Astrocyte of the cerebellum (primary cell): ENCODE results near the gene NRN1L.
"Not testable (repeated sequence)": the region's sequence is repeated elsewhere in the genome, so short reads cannot be mapped to it uniquely, and the experiment has no call there.

ENCODE experiments used
- DNase-seq: peaks from one replicate; pipeline ENCODE4 v3.0.0-alpha.2; 2011; ENCODE audit warnings: low read depth
- H3K4me3 ChIP-seq: 2 replicates; pipeline ENCODE4 v1.5.1; 2011; ENCODE audit warnings: mild to moderate bottlenecking, low read depth, low read length, moderate library complexity
- in situ Hi-C: cut with HindIII; loops from 2 replicates; pipeline ENCODE4 v1.10.0; 2017; ENCODE audit warnings: low sequenced_read_pairs
- TF ChIP-seq, protein P1 (sequence below): IDR thresholded peaks from 2 replicates; pipeline ENCODE4 v1.5.1; 2012; ENCODE audit warnings: low read length, low read depth, moderate library complexity, mild to moderate bottlenecking; ENCODE audit errors: missing control alignments

NRN1L gene

DNA sequence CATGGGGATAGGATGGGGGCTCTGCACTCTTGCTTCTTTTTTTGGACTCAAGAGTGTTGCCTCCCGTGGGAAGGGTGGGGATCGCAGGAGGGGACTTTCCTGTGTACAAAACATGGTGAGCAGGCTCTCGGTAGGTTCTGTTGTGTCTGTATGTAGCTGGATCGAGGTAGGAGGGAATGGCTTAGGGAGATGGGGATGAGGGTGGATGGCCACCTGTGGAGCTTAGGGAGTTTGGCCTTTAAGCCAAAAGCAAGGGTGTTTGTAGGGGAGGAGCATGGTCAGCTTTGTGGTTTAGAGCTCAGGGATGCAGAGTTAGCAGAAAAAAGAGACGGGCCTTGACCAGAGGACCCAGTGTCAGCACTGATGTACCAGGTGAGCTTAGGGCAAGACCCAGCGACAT lies 22.8 kb upstream of the NRN1L start:
- TF ChIP-seq, protein P1, sequence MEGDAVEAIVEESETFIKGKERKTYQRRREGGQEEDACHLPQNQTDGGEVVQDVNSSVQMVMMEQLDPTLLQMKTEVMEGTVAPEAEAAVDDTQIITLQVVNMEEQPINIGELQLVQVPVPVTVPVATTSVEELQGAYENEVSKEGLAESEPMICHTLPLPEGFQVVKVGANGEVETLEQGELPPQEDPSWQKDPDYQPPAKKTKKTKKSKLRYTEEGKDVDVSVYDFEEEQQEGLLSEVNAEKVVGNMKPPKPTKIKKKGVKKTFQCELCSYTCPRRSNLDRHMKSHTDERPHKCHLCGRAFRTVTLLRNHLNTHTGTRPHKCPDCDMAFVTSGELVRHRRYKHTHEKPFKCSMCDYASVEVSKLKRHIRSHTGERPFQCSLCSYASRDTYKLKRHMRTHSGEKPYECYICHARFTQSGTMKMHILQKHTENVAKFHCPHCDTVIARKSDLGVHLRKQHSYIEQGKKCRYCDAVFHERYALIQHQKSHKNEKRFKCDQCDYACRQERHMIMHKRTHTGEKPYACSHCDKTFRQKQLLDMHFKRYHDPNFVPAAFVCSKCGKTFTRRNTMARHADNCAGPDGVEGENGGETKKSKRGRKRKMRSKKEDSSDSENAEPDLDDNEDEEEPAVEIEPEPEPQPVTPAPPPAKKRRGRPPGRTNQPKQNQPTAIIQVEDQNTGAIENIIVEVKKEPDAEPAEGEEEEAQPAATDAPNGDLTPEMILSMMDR: no peak
- in situ Hi-C loops: loop anchor here (5.0 kb wide), 1 partner anchor 40 kb away; no protein-coding TSS in a partner anchor
- H3K4me3 ChIP-seq: no peak overlapping the region
- DNase-seq: no peak

DNA sequence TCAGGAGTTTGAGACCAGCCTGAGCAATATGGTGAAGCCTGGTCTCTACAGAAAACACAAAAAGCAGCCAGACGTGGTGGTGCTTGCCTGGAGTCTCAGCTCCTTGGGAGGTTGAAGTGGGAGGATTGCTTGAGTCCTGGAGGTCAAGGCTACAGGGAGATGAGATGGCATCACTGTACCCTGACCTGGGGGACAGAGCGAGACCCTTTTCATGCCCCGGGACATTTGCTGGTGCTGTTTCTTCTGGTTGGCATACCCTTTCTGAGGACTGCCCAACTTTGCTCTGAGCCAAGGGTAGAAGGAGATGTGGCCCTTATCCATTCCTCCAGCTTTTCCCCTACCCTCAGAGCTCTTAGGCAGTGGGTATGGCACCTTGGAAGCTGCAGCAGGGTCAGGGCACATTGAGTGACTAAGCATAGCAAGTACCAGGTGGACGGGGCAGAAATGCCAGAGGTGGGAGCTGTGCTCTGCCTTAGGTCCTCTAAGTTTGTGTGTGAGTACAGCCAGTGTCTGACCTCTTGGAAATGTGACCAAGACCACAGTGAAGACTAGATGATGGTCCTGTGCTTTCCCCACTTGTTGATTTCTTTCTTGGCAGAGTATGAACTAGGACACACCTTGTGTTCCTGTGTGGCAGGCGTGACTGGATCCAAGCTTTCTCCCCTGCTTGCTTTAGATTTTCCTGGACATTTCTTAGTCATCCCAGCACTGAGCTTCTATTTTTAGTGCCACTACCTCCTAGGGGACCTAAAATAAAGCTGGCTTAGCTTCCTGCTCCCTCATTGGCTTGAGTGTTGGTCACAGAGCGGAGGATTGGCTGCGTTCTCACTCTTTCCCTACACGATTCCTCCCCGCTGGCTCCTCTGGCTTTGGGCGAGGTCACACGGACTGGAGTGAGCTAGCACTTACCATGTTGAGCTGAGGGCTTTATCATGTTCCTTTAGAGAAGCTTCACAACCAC lies 21.8 kb upstream of the NRN1L start:
- DNase-seq: no peak
- TF ChIP-seq, protein P1: no peak
- no peak overlapping the region for H3K4me3 ChIP-seq
- in situ Hi-C loops: loop anchor here (5.0 kb wide), 1 partner anchor 41 kb away; no protein-coding TSS in a partner anchor

DNA sequence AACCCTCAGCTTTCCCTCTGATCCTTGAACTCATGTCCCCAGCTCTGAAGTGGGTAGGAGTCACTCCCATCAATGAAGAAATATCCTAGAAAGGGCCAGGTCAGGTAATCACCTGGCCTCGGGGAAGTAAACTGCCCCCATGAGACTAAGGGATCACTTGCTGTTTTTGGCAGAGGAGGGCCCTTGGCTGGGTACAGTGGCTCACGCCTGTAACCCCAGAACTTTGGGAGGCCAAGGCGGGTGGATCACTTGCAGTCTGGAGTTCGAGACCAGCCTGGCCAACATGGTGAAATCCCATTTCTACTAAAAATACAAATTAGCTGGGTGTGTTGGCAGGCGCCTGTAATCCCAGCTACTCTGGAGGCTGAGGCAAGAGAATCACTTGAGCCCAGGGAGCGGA lies 20.6 kb upstream of the NRN1L start:
- not testable (repeated sequence) for DNase-seq, H3K4me3 ChIP-seq
- in situ Hi-C loops: loop anchor here (5.0 kb wide), 1 partner anchor 42 kb away; no protein-coding TSS in a partner anchor

DNA sequence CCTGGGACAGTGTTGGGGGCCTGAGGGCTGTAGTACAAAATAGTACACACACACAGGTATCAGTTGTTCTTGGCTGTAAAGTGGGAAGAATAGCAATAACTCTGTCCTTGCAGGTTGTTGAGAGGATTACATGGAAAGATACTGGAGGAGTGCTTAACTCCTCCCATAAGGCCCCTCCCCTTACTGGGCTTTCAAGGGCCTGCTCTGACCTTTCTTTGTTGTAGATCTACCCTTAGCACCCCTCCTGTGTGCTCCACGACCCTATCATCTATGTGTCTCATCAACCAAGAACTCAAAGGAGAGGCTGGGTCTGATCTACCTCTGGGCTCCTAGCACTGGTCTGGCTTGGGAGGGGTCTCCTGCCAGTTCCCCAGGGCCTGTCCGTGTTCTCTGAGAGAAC lies 20.1 kb upstream of the NRN1L start:
- in situ Hi-C loops: loop anchor here (5.0 kb wide), 1 partner anchor 42 kb away; no protein-coding TSS in a partner anchor
- no peak overlapping the region for H3K4me3 ChIP-seq
- TF ChIP-seq, protein P1: no peak
- DNase-seq: no peak

DNA sequence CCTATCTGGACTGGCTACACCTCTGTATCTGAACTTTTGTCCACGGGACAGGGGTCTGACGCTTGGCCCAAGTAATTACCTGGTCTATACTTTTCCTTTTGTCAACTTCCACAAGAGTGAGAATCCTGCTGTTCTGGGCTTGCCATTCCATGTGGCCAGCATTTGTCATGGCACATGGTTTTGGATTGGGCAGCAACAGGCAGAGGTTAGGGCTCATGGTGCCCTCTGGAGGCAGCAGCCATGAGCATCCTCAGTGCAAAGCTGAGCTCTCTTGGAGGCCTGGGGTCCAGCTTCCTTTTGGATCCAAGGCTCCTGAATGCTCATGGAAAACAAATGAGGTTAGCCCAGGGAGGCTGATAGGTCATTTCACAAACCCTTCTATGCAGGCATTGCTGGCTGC lies 19.4 kb upstream of the NRN1L start:
- no peak for DNase-seq
- no peak overlapping the region for H3K4me3 ChIP-seq
- TF ChIP-seq, protein P1: peak; percentile 39
- in situ Hi-C loops: no loop called here

DNA sequence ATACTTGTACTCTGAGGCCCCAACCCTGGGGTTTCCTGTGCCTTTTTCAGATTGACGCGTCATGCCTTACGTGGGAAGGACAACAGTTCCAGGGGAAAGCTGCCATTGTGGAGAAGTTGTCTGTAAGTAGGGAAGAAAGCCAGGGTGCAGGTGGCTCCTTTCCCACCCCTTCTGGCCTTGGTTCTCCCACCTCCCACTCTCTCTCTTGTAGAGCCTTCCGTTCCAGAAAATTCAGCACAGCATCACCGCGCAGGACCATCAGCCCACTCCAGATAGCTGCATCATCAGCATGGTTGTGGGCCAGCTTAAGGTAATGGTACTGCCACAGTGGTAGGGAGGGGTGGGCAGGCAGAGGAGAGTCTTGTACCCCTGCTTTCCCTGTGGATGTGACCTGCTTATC lies 16.4 kb upstream of the NRN1L start:
- in situ Hi-C loops: no loop called here
- TF ChIP-seq, protein P1: no peak
- no peak overlapping the region for H3K4me3 ChIP-seq
- DNase-seq: no peak

DNA sequence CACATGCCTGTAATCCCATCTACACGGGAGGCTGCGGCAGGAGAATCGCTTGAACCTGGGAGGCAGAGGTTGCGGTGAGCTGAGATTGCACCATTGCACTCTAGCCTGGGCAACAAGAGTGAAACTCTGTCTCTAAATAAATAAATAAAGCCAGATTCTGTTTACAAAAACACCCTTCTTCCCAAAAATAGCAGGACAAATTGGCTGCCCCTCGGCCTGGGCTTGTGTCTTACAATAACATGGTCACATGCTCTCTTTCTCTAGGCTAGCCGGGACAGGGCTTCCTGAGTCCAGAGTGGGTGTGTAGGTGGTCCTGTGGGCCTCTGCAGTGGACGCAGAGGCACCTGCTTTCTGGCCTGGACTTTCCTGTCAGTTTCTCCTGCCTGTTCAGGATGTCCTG lies 15.0 kb upstream of the NRN1L start:
- TF ChIP-seq, protein P1: no peak
- in situ Hi-C loops: no loop called here
- DNase-seq: no peak
- H3K4me3 ChIP-seq: no peak overlapping the region
